Right atrium auricular region (tissue), 2 donors: ENCODE measurements around the gene CXADR. TPM values are rescaled to one million over a fixed set of nuclear protein-coding genes. Genes with fewer than 3 reads are reported as not detected.
"Not testable (repeated sequence)": the region's sequence is repeated elsewhere in the genome, so short reads cannot be mapped to it uniquely, and the experiment has no call there.

Experiments used
- DNase-seq: peaks from one replicate; pipeline ENCODE4 v3.0.0-alpha.2; 2019; ENCODE audit warnings: low spot score
- H3K27ac ChIP-seq, 2 donors: fragments of 200-600 bp; sonication (generic); 1 replicate in 1 of 2; 2 replicates in 1 of 2; pipeline ENCODE4 v1.5.1; 2016 to 2019
- H3K27me3 ChIP-seq, 2 donors: fragments of 200-600 bp; sonication (generic); one replicate each; pipeline versions ENCODE4 v1.5.1 to v1.6.0; 2017 to 2019
- H3K36me3 ChIP-seq: fragments of 200-600 bp; sonication (generic); one replicate; pipeline ENCODE4 v1.5.1; 2016
- H3K4me1 ChIP-seq, 2 donors: fragments of 200-600 bp; sonication (generic); one replicate each; pipeline versions ENCODE4 v1.5.1 to v1.6.0; 2017 to 2019
- H3K4me3 ChIP-seq, 2 donors: fragments of 200-600 bp; sonication (generic); 1 replicate in 1 of 2; 2 replicates in 1 of 2; pipeline ENCODE4 v1.5.1; 2017 to 2019; ENCODE audit warnings: mild to moderate bottlenecking in 1 of 2, moderate library complexity in 1 of 2
- H3K9me3 ChIP-seq, 2 donors: fragments of 200-600 bp; sonication (generic); one replicate each; pipeline ENCODE4 v1.5.1; 2019
- CTCF ChIP-seq, 2 donors: fragments of 200-600 bp; sonication (generic); IDR thresholded peaks; one replicate each; pipeline ENCODE4 v1.5.1; 2019; ENCODE audit warnings: antibody characterized with exemption in 2 of 2
- total RNA-seq, 2 donors: library from RNA; depleted of rRNA; stranded (reverse); fragments of >200 nt; gene quantifications; one replicate each; pipeline ENCODE4 v1.1.0, GENCODE V29; 2016

The CXADR gene
- total RNA-seq, 2 donors from 2014 or later, result 25.8 to 28.8 TPM

GRCh38 chr21:17495680-17496079, 17.2 kb upstream of the CXADR start:
- H3K27ac ChIP-seq, result no peak overlapping the region
- no peak for DNase-seq
- H3K36me3 ChIP-seq, result no peaks in the 10 kb centered on the region
- no peak for TF ChIP-seq CTCF (IDR thresholded peaks at IDR 0.05)
- H3K27me3 ChIP-seq, result no peaks in the 10 kb centered on the region
- no peaks in the 10 kb centered on the region for H3K4me1 ChIP-seq
- H3K9me3 ChIP-seq, result no peaks in the 10 kb centered on the region
- no peak overlapping the region for H3K4me3 ChIP-seq

GRCh38 chr21:17497316-17497715, 15.5 kb upstream of the CXADR start:
- Histone ChIP-seq H3K27me3 (no peaks in the 10 kb centered on the region), H3K4me1 (no peaks in the 10 kb centered on the region), H3K4me3 (no peak overlapping the region), H3K36me3 (no peaks in the 10 kb centered on the region), H3K9me3 (no peaks in the 10 kb centered on the region), H3K27ac (no peak overlapping the region)
- DNase-seq, result no peak
- no peak for TF ChIP-seq CTCF (IDR thresholded peaks at IDR 0.05)

GRCh38 chr21:17498586-17498985, 14.3 kb upstream of the CXADR start:
- Histone ChIP-seq H3K36me3 (no peaks in the 10 kb centered on the region), H3K9me3 (no peaks in the 10 kb centered on the region), H3K27ac (no peak overlapping the region), H3K4me3 (no peak overlapping the region), H3K4me1 (no peaks in the 10 kb centered on the region), H3K27me3 (no peaks in the 10 kb centered on the region)
- no peak for TF ChIP-seq CTCF (IDR thresholded peaks at IDR 0.05)
- no peak for DNase-seq

- Histone ChIP-seq H3K9me3 (no peaks in the 10 kb centered on the region), H3K36me3 (no peaks in the 10 kb centered on the region), H3K4me3 (no peak overlapping the region), H3K27ac (no peak overlapping the region), H3K27me3 (no peaks in the 10 kb centered on the region), H3K4me1 (no peaks in the 10 kb centered on the region)
- no peak for DNase-seq
- no peak for TF ChIP-seq CTCF (IDR thresholded peaks at IDR 0.05)
Observed at GRCh38 chr21:17501107-17502006, 11.5 kb upstream of the CXADR start.

- H3K27me3 ChIP-seq, H3K4me3 ChIP-seq, H3K36me3 ChIP-seq, H3K9me3 ChIP-seq, DNase-seq, H3K4me1 ChIP-seq, H3K27ac ChIP-seq: not testable (repeated sequence)
Observed at GRCh38 chr21:17502985-17503384, 9.9 kb upstream of the CXADR start.

- no peak for TF ChIP-seq CTCF (IDR thresholded peaks at IDR 0.05)
- no peak overlapping the region for H3K4me3 ChIP-seq
- no peak overlapping the region for H3K27ac ChIP-seq
- H3K27me3 ChIP-seq, result no peaks in the 10 kb centered on the region
- no peaks in the 10 kb centered on the region for H3K36me3 ChIP-seq
- H3K9me3 ChIP-seq, result no peaks in the 10 kb centered on the region
- H3K4me1 ChIP-seq, result no peaks in the 10 kb centered on the region
- DNase-seq, result no peak
Observed at GRCh38 chr21:17506951-17507350, 5.9 kb upstream of the CXADR start.
